ENCODE results near the gene CNIH3. TPM values are rescaled to one million over a fixed set of nuclear protein-coding genes. Genes with fewer than 3 reads are reported as not detected.
"Not testable (repeated sequence)": the region's sequence is repeated elsewhere in the genome, so short reads cannot be mapped to it uniquely, and the experiment has no call there.

Gene CNIH3
- total RNA-seq = 1 to 10 TPM in 2 of 4 donors, under 1 TPM in 2; 0.81 to 2.2 (median 1.4) TPM

DNA sequence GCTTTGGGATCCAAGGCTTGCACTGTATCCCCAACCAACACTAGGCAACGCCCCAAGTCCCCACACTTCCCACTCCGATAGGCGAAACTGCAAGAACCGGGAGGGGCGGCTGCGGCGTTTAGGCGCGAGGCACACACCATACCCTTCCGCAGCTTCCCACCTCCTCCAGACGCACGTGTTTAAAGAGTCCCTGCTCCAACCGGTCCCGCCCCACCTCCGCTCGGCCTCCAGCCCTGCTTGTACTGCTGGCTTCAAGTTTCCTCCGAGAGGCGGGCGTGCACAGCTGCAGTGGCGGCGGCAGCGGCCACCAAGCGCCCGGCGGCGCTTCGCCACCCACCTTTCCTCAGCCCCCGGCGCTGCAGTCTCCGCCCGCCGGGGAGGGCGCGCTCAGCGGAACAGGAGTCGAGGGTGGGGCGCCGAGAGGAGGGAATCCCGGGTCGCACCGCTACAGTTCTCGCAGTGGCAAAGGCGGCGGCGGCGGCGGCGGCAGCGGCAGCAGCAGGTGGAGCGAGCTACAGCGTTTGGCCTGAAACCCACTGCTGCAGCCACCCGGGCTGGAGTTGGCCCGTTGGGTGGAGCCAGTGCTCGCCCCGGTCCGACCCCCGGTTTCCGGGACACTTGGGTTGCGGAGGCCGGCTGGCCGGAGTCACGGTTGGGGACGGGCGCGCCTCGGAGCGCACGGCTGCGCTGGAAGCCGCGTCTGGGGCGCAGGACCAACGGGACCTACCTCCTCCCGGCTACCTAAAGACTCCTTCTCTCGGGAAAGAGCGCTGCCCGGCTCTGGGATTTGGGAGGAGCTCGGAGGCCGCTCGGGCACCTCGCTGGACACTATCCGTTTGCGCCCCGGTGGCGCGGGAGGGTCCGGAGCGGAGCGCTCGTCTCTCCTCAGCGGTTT lies at the start of gene CNIH3:
CNIH3 (plus strand) TSS at position 457 of the 895 bp plus-strand sequence. CDS start 858 bp downstream, outside the sequence.
- peaks cover 0 to 24% (median 16%) of the 10 kb centered on the region in 3 donors for H3K4me1 ChIP-seq
- H3K9me3 ChIP-seq = no peaks in the 10 kb centered on the region
- no peaks in the 10 kb centered on the region for H3K36me3 ChIP-seq
- ATAC-seq = no peak
- H3K27ac ChIP-seq = no peak within 1 kb of the TSS
- peak within 1 kb of the TSS in 1 of 2 donors; percentile 51 for H3K4me3 ChIP-seq
- no CpG with 5 or more reads among the region's 91 CpGs for WGBS, 2 donors (ENCODE audit: low coverage in 1 of 2)
- peaks cover 72% of the 10 kb centered on the region for H3K27me3 ChIP-seq
- TF ChIP-seq EP300 (IDR thresholded peaks at IDR 0.05) (no peak), POLR2AphosphoS5 (IDR thresholded peaks at IDR 0.05) (no peak), CTCF (IDR thresholded peaks at IDR 0.05) (no peak), POLR2A (IDR thresholded peaks at IDR 0.05) (no peak)

DNA sequence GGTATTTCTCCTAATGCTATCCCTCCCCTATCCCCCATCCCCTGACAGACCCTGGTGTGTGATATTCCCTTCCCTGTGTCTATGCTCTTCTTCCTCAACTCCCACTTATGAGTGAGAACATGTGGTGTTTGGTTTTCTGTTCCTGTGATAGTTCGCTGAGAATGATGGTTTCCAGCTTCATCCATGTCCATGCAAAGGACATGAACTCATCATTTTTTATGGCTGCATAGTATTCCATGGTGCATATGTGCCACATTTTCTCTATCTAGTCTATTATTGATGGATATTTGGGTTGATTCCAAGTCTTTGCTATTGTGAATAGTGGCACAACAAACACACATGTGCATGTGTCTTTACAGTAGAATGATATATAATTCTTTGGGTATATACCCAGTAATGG lies 49.6 kb upstream of the CNIH3 start:
- ATAC-seq, H3K4me1 ChIP-seq, H3K4me3 ChIP-seq, H3K36me3 ChIP-seq, H3K27ac ChIP-seq, H3K27me3 ChIP-seq, H3K9me3 ChIP-seq: not testable (repeated sequence)
- WGBS, 2 donors (ENCODE audit: low coverage in 1 of 2) = 86 to 100% methylated on average over 1 of the region's 1 CpG

DNA sequence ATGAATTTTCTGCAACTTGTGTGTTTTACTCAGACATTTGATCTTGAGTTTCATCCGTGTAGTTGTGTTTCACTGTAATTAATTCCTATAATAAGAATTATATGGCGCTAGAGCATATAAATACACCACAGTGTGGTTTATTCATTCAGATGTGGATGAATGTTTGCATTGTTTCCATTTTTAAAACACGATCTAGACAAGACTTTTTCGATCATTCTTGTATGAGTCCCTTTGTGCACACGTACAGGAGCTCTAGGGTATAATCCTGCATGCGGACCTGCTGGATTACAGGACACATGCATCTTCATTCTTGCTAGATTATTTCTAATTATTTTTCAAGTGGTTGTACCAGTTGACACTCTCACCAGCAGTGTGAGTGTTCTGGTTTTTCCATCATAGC lies 46.8 kb upstream of the CNIH3 start:
- TF ChIP-seq POLR2A (IDR thresholded peaks at IDR 0.05) (no peak), POLR2AphosphoS5 (IDR thresholded peaks at IDR 0.05) (no peak), CTCF (IDR thresholded peaks at IDR 0.05) (no peak), EP300 (IDR thresholded peaks at IDR 0.05) (no peak)
- H3K36me3 ChIP-seq = no peaks in the 10 kb centered on the region
- H3K4me3 ChIP-seq = no peak overlapping the region
- no peak for ATAC-seq
- WGBS, 2 donors (ENCODE audit: low coverage in 1 of 2) = 81 to 89% methylated on average over 6 of the region's 6 CpGs
- H3K27ac ChIP-seq = no peak overlapping the region
- H3K4me1 ChIP-seq = no peaks in the 10 kb centered on the region
- no peaks in the 10 kb centered on the region for H3K27me3 ChIP-seq
- no peaks in the 10 kb centered on the region for H3K9me3 ChIP-seq

DNA sequence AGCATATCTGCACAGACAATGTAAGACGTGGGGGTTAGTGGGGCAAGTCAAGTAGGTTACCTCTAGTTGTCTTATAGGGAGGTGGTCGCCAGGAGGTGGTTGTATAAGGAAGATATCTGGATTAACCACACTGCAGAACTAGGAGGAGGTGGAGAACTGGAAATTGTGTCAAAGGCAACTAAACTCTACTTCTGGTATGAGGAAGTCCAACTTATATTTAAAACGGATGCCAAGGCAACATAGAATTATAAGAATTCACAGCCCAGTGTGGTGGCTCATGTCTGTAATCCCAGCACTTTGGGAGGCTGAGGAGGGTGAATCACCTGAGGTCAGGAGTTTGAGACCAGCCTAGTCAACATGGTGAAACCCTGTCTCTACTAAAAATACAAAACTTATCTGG lies 44.1 kb upstream of the CNIH3 start:
- H3K4me3 ChIP-seq, H3K27ac ChIP-seq, ATAC-seq, H3K9me3 ChIP-seq, H3K4me1 ChIP-seq, H3K27me3 ChIP-seq, H3K36me3 ChIP-seq: not testable (repeated sequence)
- 71 to 88% methylated on average over 1 to 3 of the region's 3 CpGs for WGBS, 2 donors (ENCODE audit: low coverage in 1 of 2)

- Histone ChIP-seq H3K27ac (no peak overlapping the region), H3K4me1 (no peaks in the 10 kb centered on the region), H3K27me3 (no peaks in the 10 kb centered on the region), H3K9me3 (no peaks in the 10 kb centered on the region), H3K36me3 (no peaks in the 10 kb centered on the region), H3K4me3 (no peak overlapping the region)
- 75 to 100% methylated on average over 1 of the region's 1 CpG for WGBS, 2 donors (ENCODE audit: low coverage in 1 of 2)
- TF ChIP-seq EP300 (IDR thresholded peaks at IDR 0.05) (no peak), POLR2A (IDR thresholded peaks at IDR 0.05) (no peak), CTCF (IDR thresholded peaks at IDR 0.05) (no peak), POLR2AphosphoS5 (IDR thresholded peaks at IDR 0.05) (no peak)
- no peak for ATAC-seq
Measured at GRCh38 chr1:224579526-224579925, 36.6 kb upstream of the CNIH3 start.

DNA sequence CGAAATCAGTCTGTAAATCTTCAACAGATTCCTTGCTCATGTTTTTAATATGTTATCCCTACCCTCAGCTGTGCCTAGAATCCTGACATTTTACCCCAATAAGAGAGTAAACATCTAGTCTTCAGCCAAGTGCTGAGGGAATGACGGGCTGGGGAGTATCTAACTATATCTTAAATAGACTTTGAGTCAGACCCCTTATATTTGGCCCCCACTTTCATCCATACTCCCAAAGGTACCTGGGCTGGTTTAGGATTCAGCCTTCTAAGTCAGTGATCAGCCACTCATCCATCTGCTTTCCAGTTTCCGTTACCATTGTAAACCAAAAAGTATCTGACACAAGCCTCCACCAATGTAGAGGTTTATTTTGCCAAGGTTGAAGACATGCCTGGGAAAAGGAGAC lies 36.1 kb upstream of the CNIH3 start:
- ATAC-seq = no peak
- Histone ChIP-seq H3K36me3 (no peaks in the 10 kb centered on the region), H3K27me3 (no peaks in the 10 kb centered on the region), H3K27ac (no peak overlapping the region), H3K4me3 (no peak overlapping the region), H3K9me3 (no peaks in the 10 kb centered on the region), H3K4me1 (no peaks in the 10 kb centered on the region)
- no peak for TF ChIP-seq POLR2A (IDR thresholded peaks at IDR 0.05)
- TF ChIP-seq EP300 (IDR thresholded peaks at IDR 0.05) = no peak
- no peak for TF ChIP-seq CTCF (IDR thresholded peaks at IDR 0.05)
- TF ChIP-seq POLR2AphosphoS5 (IDR thresholded peaks at IDR 0.05) = no peak
- 86 to 89% methylated on average over 1 to 3 of the region's 3 CpGs for WGBS, 2 donors (ENCODE audit: low coverage in 1 of 2)
